ENCODE measurements around the gene CDH13.

- TF ChIP-seq POLR2AphosphoS5 (IDR thresholded peaks at IDR 0.05; ENCODE audit: low read depth, low read length) (no peak), SIN3A (IDR thresholded peaks at IDR 0.05; ENCODE audit: borderline replicate concordance, insufficient read depth, low read length) (no peak), REST (IDR thresholded peaks at IDR 0.05; ENCODE audit: insufficient read depth in 1 of 2, low read depth in 2 of 2, low read length in 2 of 2) (no peak)
These were observed 1111.1 kb downstream of the CDH13 start for GRCh38 chr16:83737729-83738354.
